K562 (cell line): ENCODE measurements around the gene PUM2. TPM values are rescaled to one million over a fixed set of nuclear protein-coding genes. Genes with fewer than 3 reads are reported as not detected.

ENCODE experiments used
- ATAC-seq: fragments of 200-7000 bp; cut with Tn5 transposase; 3 replicates; pipeline ENCODE4 v1.9.1; 2020; ENCODE audit warnings: moderate library complexity
- BruUV-seq: library from RNA; stranded (reverse); fragments of 400-500 nt; replicated peaks from 2 replicates; lab custom pipeline; 2021; lab: Mats Ljungman, UMichigan
- CTCF ChIA-PET: fragments of 300-600 bp; formaldehyde crosslinking; extraction: SDS; loops from one replicate; lab custom pipeline; 2021; ENCODE audit warnings: low intra/inter-chr PET ratio; lab: Yijun Ruan, JAX
- POLR2A ChIA-PET: fragments of 300-600, 350-650 bp; sonication (Branson Sonifier 250); formaldehyde crosslinking; extraction: SDS; loops from one replicate; lab custom pipeline; 2021; ENCODE audit warnings: antibody characterized with exemption, inconsistent platforms; lab: Yijun Ruan, JAX
- DNase-seq, 4 experiments: peaks; one replicate each; pipeline versions ENCODE4 v3.0.0 to v3.0.0-alpha.2; 2011 to 2018; ENCODE audit warnings: low spot score in 3 of 4, mixed read lengths in 3 of 4; ENCODE audit errors: extremely low read depth in 1 of 4
- FAIRE-seq: peaks from 2 replicates; lab custom pipeline; 2011; peaks lifted over from hg19 to GRCh38; lab: Jason Lieb, UNC
- H2AFZ ChIP-seq: 2 replicates; pipeline ENCODE4 v1.6.0; 2011; ENCODE audit warnings: low read depth, low read length, control low read depth, inconsistent platforms
- H3K27ac ChIP-seq: fragments of 200-600 bp; 3 replicates; pipeline ENCODE4 v1.8.0; 2011; ENCODE audit warnings: low read depth, mild to moderate bottlenecking, control low read depth, inconsistent platforms, low read length, moderate library complexity, mixed read lengths; ENCODE audit errors: extremely low read depth
- H3K27me3 ChIP-seq, 2 experiments: fragments of 300-600 bp in 1 of 2; 2 replicates in 1 of 2; 3 replicates in 1 of 2; pipeline versions ENCODE4 v1.6.0 to v1.8.0; 2011; ENCODE audit warnings: inconsistent platforms in 2 of 2, low read length in 2 of 2, mild to moderate bottlenecking in 1 of 2, mixed read lengths in 1 of 2, moderate library complexity in 1 of 2; ENCODE audit not compliant: control insufficient read depth in 2 of 2, insufficient read depth in 2 of 2
- H3K36me3 ChIP-seq: fragments of 300-600 bp; 3 replicates; pipeline ENCODE4 v1.8.0; 2011; ENCODE audit warnings: mild to moderate bottlenecking, low read length, inconsistent platforms; ENCODE audit not compliant: control insufficient read depth, insufficient read depth
- H3K4me1 ChIP-seq, 2 experiments: fragments of 200-600 bp in 1 of 2; replicated peaks in 1 of 2; 2 replicates in 1 of 2; 3 replicates in 1 of 2; pipeline versions ENCODE4 v1.5.1 to v1.8.0; 2011; ENCODE audit warnings: inconsistent platforms in 2 of 2, low read length in 2 of 2, mild to moderate bottlenecking in 1 of 2, mixed read lengths in 1 of 2, moderate library complexity in 1 of 2; ENCODE audit not compliant: control insufficient read depth in 2 of 2, insufficient read depth in 2 of 2
- H3K4me2 ChIP-seq: 2 replicates; pipeline ENCODE4 v1.6.1; 2011; ENCODE audit warnings: low read length, control low read depth, inconsistent platforms, mixed read lengths; ENCODE audit not compliant: insufficient read depth
- H3K4me3 ChIP-seq: fragments of 200-600 bp; sonication (generic), shearing (Covaris generic); 2 replicates; pipeline ENCODE4 v1.5.1; 2016; ENCODE audit warnings: control low read depth, inconsistent platforms
- H3K79me2 ChIP-seq: fragments of 200-600 bp; 3 replicates; pipeline ENCODE4 v1.8.0; 2011; ENCODE audit warnings: low read length, inconsistent platforms; ENCODE audit not compliant: control insufficient read depth, insufficient read depth
- H3K9ac ChIP-seq, 2 experiments: 2 replicates each; pipeline versions ENCODE4 v1.6.0 to v1.6.1; 2011; ENCODE audit warnings: low read depth in 2 of 2, low read length in 2 of 2, control low read depth in 1 of 2, inconsistent platforms in 1 of 2, mild to moderate bottlenecking in 1 of 2, mixed read lengths in 1 of 2; ENCODE audit not compliant: insufficient read depth in 1 of 2
- H3K9me1 ChIP-seq: one replicate; pipeline ENCODE4 v1.6.0; 2011; ENCODE audit warnings: inconsistent platforms, mild to moderate bottlenecking, low read length, moderate library complexity; ENCODE audit not compliant: control insufficient read depth, insufficient read depth
- H3K9me3 ChIP-seq: replicated peaks from 2 replicates; pipeline ENCODE4 v1.5.1; 2011; ENCODE audit warnings: low read depth, low read length, inconsistent platforms; ENCODE audit not compliant: control insufficient read depth, insufficient read depth
- H4K20me1 ChIP-seq: replicated peaks from 2 replicates; pipeline ENCODE4 v1.6.1; 2011; ENCODE audit warnings: low read length, inconsistent platforms, mixed read lengths; ENCODE audit not compliant: control insufficient read depth, insufficient read depth
- C11orf30 ChIP-seq: fragments of 450-650 bp; IDR thresholded peaks from 2 replicates; pipeline ENCODE4 v1.6.1; 2016; ENCODE audit warnings: low read depth, mild to moderate bottlenecking
- HMG20B ChIP-seq: fragments of 250-450 bp; sonication (Bioruptor Pico); IDR thresholded peaks from 2 replicates; pipeline ENCODE4 v1.5.0; 2021; ENCODE audit warnings: mild to moderate bottlenecking
- KAT8 ChIP-seq: fragments of 450-650 bp; IDR thresholded peaks from 2 replicates; pipeline ENCODE4 v1.6.1; 2016; ENCODE audit warnings: low read depth, mild to moderate bottlenecking
- TRIM24 ChIP-seq, 2 experiments: fragments of 450-650 bp; IDR thresholded peaks; 2 replicates each; pipeline ENCODE4 v1.6.1; 2016
- ZNF316 ChIP-seq: fragments of 450-650 bp; IDR thresholded peaks from 2 replicates; pipeline ENCODE4 v1.6.1; 2016
- ZNF561 ChIP-seq: fragments of 450-650 bp; formaldehyde crosslinking; conservative IDR thresholded peaks from 2 replicates; pipeline ENCODE4 v1.4.0; 2020; ENCODE audit warnings: mild to moderate bottlenecking, moderate library complexity
- ZNF75A ChIP-seq: fragments of 450-650 bp; formaldehyde crosslinking; IDR thresholded peaks from 2 replicates; pipeline ENCODE4 v1.4.0; 2020; ENCODE audit warnings: mild to moderate bottlenecking
- WGBS: fragments of 100-300 bp; shearing (Covaris generic); methylation state at CpG from one replicate; pipeline ENCODE4 v1.1.6; 2016; ENCODE audit warnings: low coverage, mixed read lengths; ENCODE audit not compliant: insufficient coverage; ENCODE audit errors: missing lambda C conversion rate; 5-methylcytosine and 5-hydroxymethylcytosine counted together
- in situ Hi-C: fragments of 300-500 bp; cut with MboI; formaldehyde crosslinking; loops from 4 replicates; pipeline ENCODE4 v1.15.0; 2018; ENCODE audit warnings: inconsistent platforms, mixed read lengths
- intact Hi-C: fragments of 100-400 bp; cut with micrococcal nuclease; formaldehyde crosslinking; loops from 2 replicates; pipeline ENCODE4 v1.14.2; 2022
- polyA plus RNA-seq, 8 experiments: library from polyadenylated mRNA; depleted of rRNA in 4 of 8; stranded (reverse) in 5 of 8; unstranded in 3 of 8; fragments of >200 nt; fragmentation: Nextera tagmentation in 2 of 8; fragmentation: Illumina TruSeq in 1 of 8; extraction: Ambion mirVana in 2 of 8; extraction: Trizol in 1 of 8; gene quantifications; 2 replicates each; pipeline versions ENCODE4 v1.2.1 to v1.2.3, GENCODE V29; 2011 to 2014; ENCODE audit warnings: inconsistent platforms in 1 of 8, missing spikeins in 1 of 8
- total RNA-seq, 7 experiments: library from RNA; depleted of rRNA in 6 of 7; stranded (reverse); fragments of >200 nt in 6 of 7; fragmentation: Illumina TruSeq in 2 of 7; extraction: Trizol in 2 of 7; gene quantifications; 2 replicates each; pipeline versions ENCODE4 v1.2.1 to v1.2.3, GENCODE V29; 2011 to 2021; ENCODE audit warnings: low replicate concordance in 1 of 7
- TF ChIP-seq, protein P1 (sequence below): fragments of 250-450 bp; sonication (Bioruptor Pico); IDR thresholded peaks from 2 replicates; pipeline ENCODE4 v1.8.0; 2022; ENCODE audit warnings: inconsistent platforms, mild to moderate bottlenecking, moderate library complexity, borderline replicate concordance

Gene PUM2
- total and polyA plus RNA-seq, 9 of the 15 experiments (the other 6 are each of a cell fraction or from before 2014, with no cell fraction given), result 13.4 to 61.9 (median 28.3) TPM

DNA sequence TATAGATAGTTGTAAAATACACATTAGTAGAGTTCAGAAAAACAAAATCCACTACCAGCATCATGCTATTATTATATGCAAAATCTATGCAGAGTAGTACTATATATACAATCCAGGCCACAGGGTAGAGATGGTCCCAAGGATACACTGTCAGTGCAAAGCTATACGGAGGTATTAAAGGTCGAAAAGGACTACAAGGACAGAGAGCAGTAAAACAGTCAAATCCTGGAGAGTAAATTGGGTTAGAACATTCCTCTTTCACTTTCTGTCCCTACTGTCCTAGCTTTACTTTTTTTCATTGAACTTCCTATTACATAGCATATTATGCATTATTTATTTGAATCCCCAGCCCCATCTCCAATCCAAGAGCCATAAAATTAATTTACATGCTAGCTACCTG, 86.0 kb downstream of the PUM2 start:
- H2AFZ ChIP-seq, result no peak overlapping the region
- no peaks in the 10 kb centered on the region; the same call in 2 of the 3 replicates for H3K79me2 ChIP-seq
- ChIA-PET CTCF (no interaction called here), POLR2A (no interaction called here)
- in situ Hi-C loops, result no loop called here
- BruUV-seq, result no TSS peak
- intact Hi-C loops, result no loop called here
- H4K20me1 ChIP-seq, result no peaks in the 10 kb centered on the region
- H3K9ac ChIP-seq, result no peak overlapping the region
- no peaks in the 10 kb centered on the region for H3K4me1 ChIP-seq
- ATAC-seq, result 0 out of 3 replicates have a peak, but pooled peaks have one; percentile 31
- peak; percentile 37 for FAIRE-seq
- no peaks in the 10 kb centered on the region for H3K9me3 ChIP-seq
- TF ChIP-seq HMG20B (CRISPR knock-in tag) (no peak), TRIM24 (IDR thresholded peaks at IDR 0.05) (no peak), ZNF75A (CRISPR knock-in tag) (no peak), ZNF561 (CRISPR knock-in tag) (no peak)
- TF ChIP-seq, protein P1, sequence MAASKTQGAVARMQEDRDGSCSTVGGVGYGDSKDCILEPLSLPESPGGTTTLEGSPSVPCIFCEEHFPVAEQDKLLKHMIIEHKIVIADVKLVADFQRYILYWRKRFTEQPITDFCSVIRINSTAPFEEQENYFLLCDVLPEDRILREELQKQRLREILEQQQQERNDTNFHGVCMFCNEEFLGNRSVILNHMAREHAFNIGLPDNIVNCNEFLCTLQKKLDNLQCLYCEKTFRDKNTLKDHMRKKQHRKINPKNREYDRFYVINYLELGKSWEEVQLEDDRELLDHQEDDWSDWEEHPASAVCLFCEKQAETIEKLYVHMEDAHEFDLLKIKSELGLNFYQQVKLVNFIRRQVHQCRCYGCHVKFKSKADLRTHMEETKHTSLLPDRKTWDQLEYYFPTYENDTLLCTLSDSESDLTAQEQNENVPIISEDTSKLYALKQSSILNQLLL (CRISPR knock-in tag), result no peak
- no peak for DNase-seq
- H3K4me3 ChIP-seq, result no peak overlapping the region
- H3K27me3 ChIP-seq, result no peaks in the 10 kb centered on the region
- peaks cover 53% of the 10 kb centered on the region for H3K36me3 ChIP-seq
- no peak overlapping the region for H3K4me2 ChIP-seq
- no peak overlapping the region for H3K27ac ChIP-seq
- H3K9me1 ChIP-seq, result no peaks in the 10 kb centered on the region
- WGBS, result 93% methylated on average over 2 of the region's 2 CpGs

DNA sequence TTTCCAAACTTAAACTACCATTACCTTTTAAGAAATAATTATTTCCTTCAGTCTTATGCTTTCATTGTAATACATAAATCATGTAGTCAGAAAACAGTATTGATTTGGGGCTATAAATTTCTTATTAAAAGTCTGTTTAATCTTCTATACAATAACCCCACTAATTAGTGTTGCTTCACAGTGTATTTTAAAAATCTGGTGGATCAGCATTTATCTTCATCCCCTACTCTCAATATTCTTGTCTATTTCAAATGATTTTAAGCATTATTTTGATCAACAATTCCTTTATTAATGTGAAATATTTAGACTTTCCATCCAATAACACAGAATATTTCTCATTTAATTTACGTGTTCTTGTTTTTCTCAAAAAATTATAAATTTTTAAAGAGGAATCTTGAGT, 93.2 kb downstream of the PUM2 start:
- CTCF ChIA-PET, result no interaction called here
- 96% methylated on average over 1 of the region's 1 CpG for WGBS
- ATAC-seq (no peak), FAIRE-seq (no peak), DNase-seq (no peak)
- no TSS peak for BruUV-seq
- H3K4me1 ChIP-seq, result no peaks in the 10 kb centered on the region
- no peaks in the 10 kb centered on the region for H4K20me1 ChIP-seq
- H3K27ac ChIP-seq, result no peak overlapping the region
- in situ Hi-C loops, result no loop called here
- no peaks in the 10 kb centered on the region for H3K27me3 ChIP-seq
- no peak overlapping the region for H3K4me3 ChIP-seq
- H3K79me2 ChIP-seq, result no peaks in the 10 kb centered on the region
- intact Hi-C loops, result loop anchor here (10.0 kb wide), 1 partner anchor 377 kb away; no protein-coding TSS in a partner anchor
- H3K9ac ChIP-seq, result no peak overlapping the region
- H3K4me2 ChIP-seq, result no peak overlapping the region
- no peak overlapping the region for H2AFZ ChIP-seq
- POLR2A ChIA-PET, result no interaction called here
- peaks cover 82% of the 10 kb centered on the region for H3K36me3 ChIP-seq
- H3K9me3 ChIP-seq, result no peaks in the 10 kb centered on the region
- no peaks in the 10 kb centered on the region for H3K9me1 ChIP-seq
- TF ChIP-seq KAT8, result no peak
- peak; percentile 76 for TF ChIP-seq ZNF316
- TF ChIP-seq C11orf30, result peak; percentile 59
